Skin epidermis (tissue), 12 donors: Measurements from ENCODE around the gene CRYGA.

Experiments used
- H3K27ac ChIP-seq, 21 experiments: fragments of 200-600 bp; sonication (generic) in 11 of 21; one replicate each; pipeline ENCODE4 v1.5.0; 2020; ENCODE audit warnings: mild to moderate bottlenecking in 3 of 21, inconsistent platforms in 2 of 21, moderate library complexity in 2 of 21
- H3K4me3 ChIP-seq, 7 experiments: fragments of 200-600 bp; sonication (generic) in 2 of 7; one replicate each; pipeline ENCODE4 v1.5.0; 2020; ENCODE audit warnings: inconsistent platforms in 2 of 7, mild to moderate bottlenecking in 2 of 7, moderate library complexity in 1 of 7

Gene CRYGA, protein sequence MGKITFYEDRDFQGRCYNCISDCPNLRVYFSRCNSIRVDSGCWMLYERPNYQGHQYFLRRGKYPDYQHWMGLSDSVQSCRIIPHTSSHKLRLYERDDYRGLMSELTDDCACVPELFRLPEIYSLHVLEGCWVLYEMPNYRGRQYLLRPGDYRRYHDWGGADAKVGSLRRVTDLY

GRCh38 chr2:208163489-208163888 lies at the start of gene CRYGA:
TSS of gene CRYGA (minus strand) at chr2:208163589. CDS start at chr2:208163556, 33 bp downstream.
- Histone ChIP-seq H3K4me3 (no peak within 1 kb of the TSS), H3K27ac (no peak within 1 kb of the TSS)

- Histone ChIP-seq H3K27ac (no peak overlapping the region), H3K4me3 (no peak overlapping the region)
Measured at GRCh38 chr2:208210688-208211451, 47.5 kb upstream of the CRYGA start.

DNA sequence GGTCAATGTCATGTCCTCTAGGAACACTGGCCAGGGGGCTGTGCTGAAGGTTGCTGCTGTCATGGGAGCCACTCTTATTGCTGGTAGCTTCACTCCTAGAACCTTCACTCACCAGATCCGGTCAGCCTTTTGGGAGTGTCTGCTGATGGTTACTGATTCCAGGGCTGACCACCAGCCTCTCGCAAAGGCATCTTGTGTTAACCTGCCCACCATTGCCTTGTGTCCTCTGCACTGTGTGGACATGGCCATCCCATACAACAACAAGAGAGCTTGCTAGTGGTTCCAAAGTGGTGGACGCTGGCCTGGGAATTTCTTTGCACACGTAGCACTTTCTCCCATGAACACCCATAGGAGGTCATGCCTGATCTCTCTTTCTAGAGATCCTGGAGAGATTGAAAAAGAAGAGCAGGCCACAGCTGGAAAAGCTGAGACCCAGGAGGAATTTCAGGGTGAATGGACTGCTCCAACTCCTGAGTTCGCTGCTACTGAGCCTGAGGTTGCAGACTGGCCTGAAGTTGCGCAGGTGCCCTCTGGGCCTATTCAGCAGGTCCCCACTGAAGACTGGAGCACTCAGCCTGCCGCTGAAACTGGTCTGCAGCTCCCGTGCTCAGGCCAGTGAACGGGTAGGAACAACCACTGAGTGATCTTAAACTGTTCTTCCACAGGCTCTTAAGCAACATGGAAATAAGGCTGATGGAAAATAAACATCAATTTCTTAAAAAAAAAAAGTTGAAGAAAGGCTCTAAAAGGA lies 45.1 kb upstream of the CRYGA start:
- Histone ChIP-seq H3K4me3 (no peak overlapping the region), H3K27ac (no peak overlapping the region)

GRCh38 chr2:208207769-208208168 lies 44.4 kb upstream of the CRYGA start:
- no peak overlapping the region for H3K27ac ChIP-seq
- no peak overlapping the region for H3K4me3 ChIP-seq

GRCh38 chr2:208204166-208204565 lies 40.8 kb upstream of the CRYGA start:
- H3K4me3 ChIP-seq: no peak overlapping the region

GRCh38 chr2:208195531-208195930 lies 32.1 kb upstream of the CRYGA start:
- H3K27ac ChIP-seq: no peak overlapping the region
- no peak overlapping the region for H3K4me3 ChIP-seq

More at GRCh38 chr2:208204166-208204565, 40.8 kb upstream of the CRYGA start:
- H3K27ac ChIP-seq: no peak overlapping the region

DNA sequence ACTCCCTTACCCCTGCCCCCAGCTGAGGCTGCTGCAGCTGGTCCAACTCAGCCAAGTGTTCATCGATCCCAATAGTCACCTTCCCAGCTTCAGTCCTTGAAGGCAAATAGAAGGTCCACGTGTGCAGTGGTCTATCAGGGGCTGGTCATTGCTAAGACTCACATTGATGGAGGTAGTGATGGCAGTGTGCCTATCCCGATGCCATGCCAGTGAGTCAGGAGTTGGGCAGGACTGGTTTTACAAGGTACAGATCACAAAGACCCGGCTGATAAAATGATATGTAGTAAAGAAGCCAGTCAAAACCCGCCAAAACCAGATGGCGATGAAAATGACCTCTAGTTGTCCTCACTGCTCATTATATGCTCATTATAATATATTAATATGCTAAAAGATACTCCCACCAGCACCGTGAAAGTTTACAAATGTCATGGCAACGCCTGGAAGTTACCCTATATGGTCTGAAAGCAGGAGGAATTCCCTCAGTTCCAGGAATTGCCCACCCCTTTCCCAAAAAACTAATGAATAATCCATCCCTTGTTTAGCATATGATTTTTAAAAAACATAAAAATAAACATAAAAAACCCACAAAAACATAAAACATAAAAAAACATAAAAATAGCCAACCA lies 29.3 kb upstream of the CRYGA start:
- Histone ChIP-seq H3K4me3 (no peak overlapping the region), H3K27ac (no peak overlapping the region)

GRCh38 chr2:208189810-208190503 lies 26.6 kb upstream of the CRYGA start, which contains the start of gene C2orf80:
TSS of gene C2orf80 (minus strand) at chr2:208190030. CDS start at chr2:208186986, 3,044 bp downstream.
- H3K27ac ChIP-seq: no peak within 1 kb of the TSS
- no peak within 1 kb of the TSS for H3K4me3 ChIP-seq

DNA sequence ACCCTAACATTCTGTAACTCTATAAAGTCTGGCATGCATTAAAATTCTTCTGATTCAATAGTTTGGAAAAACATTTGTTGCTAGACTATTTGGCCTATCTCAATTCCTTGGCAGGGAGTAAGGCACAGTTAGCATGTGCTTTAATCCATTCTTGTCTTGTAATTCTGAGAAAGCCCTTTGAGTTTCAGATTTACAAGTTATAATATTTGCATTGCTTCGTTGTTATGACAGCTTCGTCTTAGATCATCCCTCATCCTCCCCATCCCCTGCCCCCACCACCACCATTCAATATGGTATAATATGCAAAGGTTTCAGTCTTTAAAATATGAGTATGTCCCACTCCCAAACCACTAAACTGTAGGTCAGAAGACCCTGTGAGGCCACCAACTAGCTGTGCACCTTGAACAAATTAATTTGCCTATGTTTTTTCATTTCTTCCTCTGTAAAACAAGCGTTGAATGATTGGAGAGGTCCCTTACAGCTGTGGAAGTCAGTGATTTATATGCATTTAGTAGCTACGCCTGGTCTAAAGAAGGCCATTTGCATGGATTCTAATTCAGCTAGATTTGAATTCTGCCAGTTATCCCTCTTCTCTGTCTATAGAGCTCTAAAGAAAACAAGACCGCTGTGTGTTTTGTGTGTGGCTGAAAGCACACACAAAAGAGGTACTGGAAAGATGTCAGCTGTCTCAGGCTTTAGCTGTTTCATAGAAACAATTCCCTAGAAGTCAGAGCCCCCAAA lies 25.9 kb upstream of the CRYGA start:
- H3K4me3 ChIP-seq: no peak overlapping the region
- no peak overlapping the region for H3K27ac ChIP-seq

GRCh38 chr2:208186893-208187292 lies 23.5 kb upstream of the CRYGA start:
- no peak overlapping the region for H3K4me3 ChIP-seq
- no peak overlapping the region for H3K27ac ChIP-seq

- H3K4me3 ChIP-seq: no peak overlapping the region
- H3K27ac ChIP-seq: no peak overlapping the region
Measured at GRCh38 chr2:208186465-208186864, 23.1 kb upstream of the CRYGA start.

- Histone ChIP-seq H3K27ac (no peak overlapping the region), H3K4me3 (no peak overlapping the region)
Measured at GRCh38 chr2:208183972-208184705, 20.8 kb upstream of the CRYGA start.

GRCh38 chr2:208183526-208183925 lies 20.1 kb upstream of the CRYGA start:
- H3K4me3 ChIP-seq: no peak overlapping the region

GRCh38 chr2:208182835-208183234 lies 19.4 kb upstream of the CRYGA start:
- Histone ChIP-seq H3K4me3 (no peak overlapping the region), H3K27ac (no peak overlapping the region)

More at GRCh38 chr2:208183526-208183925, 20.1 kb upstream of the CRYGA start:
- H3K27ac ChIP-seq: no peak overlapping the region

DNA sequence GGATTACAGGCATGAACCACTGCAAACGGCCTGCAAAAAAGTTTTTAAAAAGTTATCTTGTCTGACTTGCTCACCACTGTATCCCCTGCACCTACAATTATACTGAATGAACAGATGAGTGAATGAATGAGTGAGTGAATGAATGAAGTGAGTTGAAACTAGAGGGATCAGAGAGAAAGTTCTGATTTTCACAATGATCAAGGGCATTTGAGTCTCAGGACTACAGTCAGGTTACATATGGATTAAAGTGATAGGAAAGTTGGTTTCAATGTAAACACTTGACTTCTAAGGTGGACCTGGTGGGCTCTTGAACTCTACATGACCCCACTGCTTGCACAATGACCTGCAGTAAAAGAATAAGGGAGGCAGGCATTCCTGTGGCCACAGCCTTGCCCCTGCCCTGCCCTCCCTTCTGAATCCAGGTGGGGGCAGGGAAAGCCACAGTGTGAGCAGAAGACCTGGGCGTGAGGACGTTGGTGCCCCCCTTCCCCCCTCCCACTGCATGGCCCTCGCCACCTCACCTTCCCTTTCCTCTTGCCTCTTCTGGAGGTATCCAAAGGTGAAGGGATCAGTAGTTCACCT lies 15.7 kb upstream of the CRYGA start:
- Histone ChIP-seq H3K27ac (no peak overlapping the region), H3K4me3 (no peak overlapping the region)

DNA sequence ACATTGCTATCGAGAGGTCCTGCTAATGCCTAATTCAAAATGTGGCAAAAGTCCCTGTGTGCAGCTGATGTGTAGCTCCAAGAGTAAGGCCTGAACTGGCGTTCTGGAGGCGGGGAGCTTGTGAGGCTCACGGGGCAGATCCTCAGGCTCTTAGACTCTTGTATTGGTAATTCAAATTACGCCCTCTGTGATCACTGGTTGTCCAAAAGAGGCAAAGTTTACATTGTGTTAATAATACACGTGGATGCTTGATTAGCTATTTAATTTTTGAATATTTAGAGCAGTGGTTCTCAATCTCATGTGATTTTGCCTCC lies 12.4 kb upstream of the CRYGA start:
- Histone ChIP-seq H3K4me3 (no peak overlapping the region), H3K27ac (no peak overlapping the region)

- no peak overlapping the region for H3K27ac ChIP-seq
- H3K4me3 ChIP-seq: no peak overlapping the region
Measured at GRCh38 chr2:208175069-208175839, 11.9 kb upstream of the CRYGA start.
